NCI-H1694 treated with DMSO at 0.1 percent for 48 hours (cell line): ENCODE measurements around the gene KSR2.
"Not testable (repeated sequence)": the region's sequence is repeated elsewhere in the genome, so short reads cannot be mapped to it uniquely, and the experiment has no call there.

Source experiments
- DNase-seq: peaks from one replicate; lab custom pipeline; 2025; lab: John Stamatoyannopoulos, UW

Gene KSR2

DNA sequence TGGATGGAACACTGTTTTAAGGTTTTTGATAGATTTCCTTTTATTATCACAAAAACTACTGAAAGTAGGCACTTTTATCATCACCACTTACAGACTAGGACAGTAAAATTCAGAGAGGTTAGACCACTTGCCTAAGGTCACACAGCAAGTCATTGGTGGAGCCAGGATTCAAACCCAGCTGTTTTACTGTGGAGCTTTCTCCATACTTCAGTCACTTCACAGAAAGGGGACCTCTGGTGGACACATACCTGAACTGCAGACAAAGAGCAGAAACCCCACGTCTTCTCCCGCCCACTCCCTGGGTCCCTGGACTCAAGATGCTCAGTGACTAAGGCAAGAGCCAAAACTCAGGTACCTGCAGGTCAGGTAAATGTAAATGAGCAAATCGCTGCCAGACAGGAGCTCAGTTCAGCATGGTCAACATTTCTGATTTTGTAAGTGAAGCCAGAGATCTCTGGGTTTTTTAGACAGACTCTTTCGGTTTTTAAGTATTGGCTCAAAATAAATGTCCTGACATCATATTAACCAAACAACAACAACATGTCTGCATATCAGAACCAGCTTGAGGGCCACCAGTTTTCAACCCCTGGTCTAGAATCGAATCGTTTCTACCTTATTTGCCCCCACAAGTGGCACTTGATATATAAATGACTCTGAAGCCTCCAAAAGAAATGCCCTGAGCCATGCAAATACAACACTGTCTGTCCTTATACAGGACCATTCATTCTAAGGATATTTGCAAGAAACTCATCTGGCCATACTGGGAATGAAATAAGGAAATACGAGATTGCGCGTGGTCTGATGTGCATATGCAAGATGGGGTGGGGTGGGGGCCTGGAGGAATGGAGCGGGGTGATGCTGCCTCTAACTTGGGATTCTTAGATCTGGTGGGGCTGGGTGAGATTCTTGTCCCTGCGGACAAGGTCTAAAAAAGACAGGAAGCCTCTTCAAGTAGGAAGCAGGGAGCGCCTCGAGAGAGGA is 110.9 kb downstream of the KSR2 start:
- peak; percentile 16 for DNase-seq

DNA sequence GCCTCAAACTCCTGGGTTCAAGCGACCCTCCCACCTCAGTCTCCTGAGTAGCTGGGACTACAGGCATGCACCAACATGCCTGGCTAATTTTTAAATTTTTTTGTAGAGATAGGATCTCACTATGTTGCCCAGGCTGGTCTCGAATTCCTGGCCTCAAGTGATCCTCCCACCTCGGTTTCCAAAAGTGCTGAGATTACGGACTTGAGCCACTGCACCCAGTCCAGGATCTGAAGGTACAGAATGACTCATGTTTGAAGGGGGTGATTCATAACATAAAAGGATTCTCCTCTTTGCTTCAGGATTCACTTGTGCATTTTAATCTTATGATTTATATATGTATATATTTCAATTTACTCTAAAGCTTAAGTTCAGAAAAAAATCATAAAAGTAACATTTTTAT is 111.7 kb downstream of the KSR2 start:
- DNase-seq: not testable (repeated sequence)

DNA sequence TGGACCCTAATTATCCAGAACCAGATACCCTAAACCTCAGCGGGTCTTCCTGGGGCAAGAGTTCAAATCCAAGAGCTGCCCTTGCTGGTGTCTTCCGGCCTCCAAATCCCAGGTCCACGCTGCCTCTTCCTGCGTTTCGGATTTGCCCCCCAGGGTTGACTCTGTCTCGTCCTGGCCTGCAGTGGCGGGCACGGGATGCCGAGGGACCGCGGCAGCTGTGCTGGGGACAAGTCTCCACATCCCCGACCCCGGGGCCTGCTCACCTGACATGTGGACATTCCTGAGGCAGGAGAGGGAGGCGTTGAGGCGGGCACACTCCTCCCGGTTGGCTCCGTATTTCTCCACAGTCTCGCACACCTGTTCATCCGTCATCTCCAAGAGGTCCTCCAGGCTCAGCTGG is 113.6 kb downstream of the KSR2 start:
- DNase-seq: no peak

DNA sequence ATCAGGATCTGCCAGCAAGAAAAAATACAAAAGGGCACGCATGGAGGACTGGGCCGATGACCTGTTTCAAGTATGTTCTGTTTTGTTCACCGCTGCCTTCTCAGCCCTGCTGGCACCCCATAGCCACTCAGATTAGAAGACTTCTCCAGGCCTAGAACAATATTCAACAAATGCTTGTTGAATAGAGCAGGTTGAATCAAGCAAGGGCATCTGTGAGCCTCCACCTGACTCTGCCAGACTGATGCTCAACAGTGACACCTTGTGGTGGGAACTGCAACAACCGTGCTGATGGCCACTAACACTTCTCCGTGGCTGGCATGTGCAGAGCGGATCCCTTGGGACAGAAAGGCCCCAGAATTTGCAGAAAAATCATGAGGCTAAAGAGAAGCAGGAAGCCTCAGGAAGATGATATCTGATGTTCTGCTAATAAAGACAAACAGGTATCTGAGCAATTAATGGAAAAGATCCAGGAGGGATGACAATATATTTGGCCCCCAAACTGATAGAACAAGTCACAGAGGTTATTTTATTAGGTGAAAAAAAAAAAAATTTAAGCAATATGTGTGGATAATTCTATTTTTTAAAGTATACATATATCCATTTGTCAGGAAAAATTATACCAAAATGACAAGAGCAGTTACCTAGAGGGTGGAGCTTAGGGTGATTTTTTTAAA is 114.3 kb downstream of the KSR2 start:
- DNase-seq: peak; percentile 19

DNA sequence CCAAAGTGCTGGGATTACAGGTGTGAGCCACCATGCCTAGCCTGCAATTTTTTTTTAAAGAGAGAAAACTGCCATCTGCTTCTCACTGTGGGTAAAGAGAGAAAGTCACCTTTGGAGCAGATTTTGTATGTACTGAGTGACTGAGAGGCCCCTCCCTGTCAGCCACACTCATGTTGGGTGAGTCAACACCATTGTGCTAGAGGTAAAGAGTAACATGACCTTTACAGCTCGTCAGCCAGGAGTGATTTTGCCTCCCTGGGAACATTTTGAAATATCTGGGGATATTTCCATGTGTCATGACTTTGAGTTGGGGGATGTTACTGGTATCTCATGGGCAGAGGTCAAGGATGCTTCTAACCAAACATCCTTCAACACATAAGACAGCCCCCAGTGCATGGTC is 115.2 kb downstream of the KSR2 start:
- DNase-seq: no peak

DNA sequence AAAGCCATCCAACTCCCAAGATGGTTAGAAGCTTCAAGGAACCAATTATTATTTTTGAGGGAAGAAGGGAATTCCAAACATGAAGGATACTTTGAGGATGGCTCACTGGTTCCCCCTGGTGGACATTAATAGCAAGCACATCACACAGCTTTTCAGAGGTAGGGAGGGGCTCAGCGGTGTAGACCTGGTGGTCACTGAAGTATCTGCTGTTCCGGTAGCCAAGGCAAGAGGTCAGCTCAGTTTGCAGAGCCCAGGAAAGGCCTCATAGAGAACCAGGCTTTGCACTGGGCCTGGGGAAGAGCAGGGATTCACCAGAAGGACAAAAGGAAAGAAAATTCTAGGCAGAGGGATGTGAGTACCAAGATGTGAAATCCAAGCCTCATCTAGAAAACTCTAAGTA is 118.7 kb downstream of the KSR2 start:
- peak; percentile 47 for DNase-seq

DNA sequence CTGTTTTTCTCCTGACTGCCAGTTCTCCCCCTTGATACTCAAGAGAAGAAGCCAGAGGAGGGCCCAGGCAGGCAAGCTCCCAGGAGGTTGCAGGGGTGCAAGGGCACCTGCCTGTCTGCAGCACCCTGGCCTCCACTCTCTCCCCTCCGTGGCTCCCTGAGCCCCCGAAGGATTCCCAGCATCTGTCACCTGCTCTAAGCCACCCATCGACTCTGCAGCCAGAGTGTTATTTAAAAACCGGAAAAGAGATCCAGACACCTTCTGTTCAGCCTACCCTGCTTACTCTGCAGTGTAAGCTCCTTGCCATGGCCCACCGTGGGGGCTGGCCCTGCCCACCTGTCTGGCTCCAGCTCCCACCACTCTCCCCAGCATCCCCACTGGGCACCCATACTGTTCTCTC is 121.4 kb downstream of the KSR2 start:
- peak; percentile 2 for DNase-seq

DNA sequence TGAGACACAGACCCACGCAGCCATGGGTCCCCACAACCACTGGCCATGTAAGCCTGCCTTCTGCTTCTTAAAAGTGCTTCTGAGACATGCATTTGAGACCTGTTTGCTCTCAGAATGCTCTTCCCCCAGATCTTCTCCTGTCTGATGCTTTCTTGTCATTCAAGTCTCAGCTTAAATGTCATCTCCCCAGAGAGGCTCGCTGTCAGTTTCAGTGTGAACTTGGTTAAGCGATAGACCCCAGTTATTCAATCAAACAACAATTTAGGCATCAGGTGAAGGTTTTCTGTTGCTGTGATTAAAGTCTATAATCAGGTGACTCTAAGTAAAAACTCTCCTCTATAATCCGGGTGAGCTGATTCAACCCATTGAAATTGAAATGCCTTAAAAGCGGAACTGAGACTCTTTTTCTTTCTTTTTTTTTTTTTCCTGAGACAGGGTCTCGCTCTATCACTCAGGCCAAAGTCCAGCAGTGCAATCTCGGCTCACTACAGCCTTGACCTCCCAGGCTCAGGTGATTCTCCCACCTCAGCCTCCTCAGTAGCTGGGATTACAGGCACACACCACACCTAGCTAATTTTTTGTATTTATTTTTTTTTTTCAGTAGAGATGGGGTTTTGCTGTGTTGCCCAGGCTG is 123.4 kb downstream of the KSR2 start:
- DNase-seq: no peak

DNA sequence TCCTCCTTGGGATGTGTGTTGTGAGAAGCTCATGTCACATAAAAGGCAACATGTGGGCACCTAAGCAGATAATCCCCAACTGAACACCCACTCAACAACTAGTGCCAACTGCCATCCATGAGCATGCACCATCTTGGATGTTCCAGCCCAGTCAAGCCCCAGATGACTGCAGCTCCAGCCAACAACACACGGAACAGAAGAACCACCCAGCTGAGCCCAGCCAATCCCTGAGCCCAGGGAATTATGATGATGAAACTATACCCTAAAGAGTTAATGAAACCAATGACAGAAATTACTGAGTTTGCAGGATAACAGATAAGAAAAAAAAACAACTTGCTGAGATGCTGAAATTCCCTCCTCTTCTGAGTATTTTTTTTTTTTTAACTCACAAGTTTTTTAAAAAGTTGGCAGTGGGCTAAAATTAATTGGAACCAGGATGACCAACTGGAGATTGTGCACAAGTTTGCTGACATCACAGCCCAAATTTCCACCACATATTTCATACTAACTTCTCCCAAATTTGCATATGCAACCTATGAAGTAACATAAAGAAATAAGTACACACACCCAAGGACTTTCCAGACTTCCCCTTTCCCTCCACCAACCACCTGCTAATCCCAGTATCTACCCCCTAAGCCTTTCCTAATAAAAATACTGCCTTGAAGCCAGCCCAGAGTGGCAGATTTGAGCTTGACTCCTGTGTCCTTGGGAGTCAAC is 124.5 kb downstream of the KSR2 start:
- DNase-seq: no peak

DNA sequence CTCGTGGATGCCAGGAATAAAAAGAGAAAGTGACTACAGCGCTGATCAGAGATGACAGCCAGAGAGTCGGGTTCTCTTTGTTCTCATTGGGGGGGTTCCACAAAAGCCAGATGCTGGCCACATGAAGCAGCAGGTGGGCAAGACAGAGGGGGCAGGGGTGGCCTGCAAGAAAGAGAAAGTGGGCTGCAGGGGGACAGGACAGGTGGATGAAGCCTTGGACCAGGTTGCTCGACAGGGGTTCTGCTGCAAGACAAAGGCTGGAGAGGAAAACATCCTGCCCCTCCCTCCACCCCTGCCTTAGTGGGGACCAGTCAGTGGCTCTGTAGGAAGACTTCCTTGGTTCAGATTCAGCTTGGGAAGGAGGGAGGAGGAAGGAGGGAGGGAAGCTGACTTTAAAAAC is 126.2 kb downstream of the KSR2 start:
- no peak for DNase-seq

DNA sequence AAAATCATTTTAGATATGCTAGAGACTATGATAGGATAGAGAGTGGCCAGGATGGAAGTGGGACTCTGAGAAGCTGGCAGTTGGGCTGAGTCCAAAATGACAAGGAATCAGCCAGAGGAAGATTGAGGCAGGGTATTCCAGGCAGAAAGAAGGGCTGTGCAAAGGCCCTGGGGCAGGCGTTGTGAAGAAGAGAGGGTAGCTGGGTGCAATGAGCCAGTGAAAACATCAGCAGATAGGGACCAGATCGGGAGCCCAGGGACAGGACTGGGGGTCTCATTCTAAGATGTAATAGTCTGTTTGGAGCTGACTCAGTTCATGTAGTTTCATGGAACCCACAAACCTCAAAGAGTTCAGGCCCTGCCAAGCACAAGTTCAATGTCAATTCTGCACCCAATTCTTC is 126.6 kb downstream of the KSR2 start:
- no peak for DNase-seq

DNA sequence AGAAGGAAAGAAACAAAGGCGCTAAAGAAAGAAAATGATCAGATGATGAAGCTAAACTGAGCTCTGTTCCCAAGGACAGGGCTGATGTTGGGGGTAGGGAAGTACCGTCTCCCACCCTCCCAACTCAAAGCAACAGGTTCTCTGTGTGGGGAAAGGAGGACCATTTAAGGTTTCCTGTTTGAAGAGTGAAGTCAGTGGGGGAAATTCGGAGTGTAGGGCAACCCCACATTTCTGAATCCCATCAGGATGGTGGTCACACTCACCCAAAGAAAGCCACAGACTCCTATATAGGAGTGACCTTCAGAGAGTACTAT is 131.1 kb downstream of the KSR2 start:
- no peak for DNase-seq

DNA sequence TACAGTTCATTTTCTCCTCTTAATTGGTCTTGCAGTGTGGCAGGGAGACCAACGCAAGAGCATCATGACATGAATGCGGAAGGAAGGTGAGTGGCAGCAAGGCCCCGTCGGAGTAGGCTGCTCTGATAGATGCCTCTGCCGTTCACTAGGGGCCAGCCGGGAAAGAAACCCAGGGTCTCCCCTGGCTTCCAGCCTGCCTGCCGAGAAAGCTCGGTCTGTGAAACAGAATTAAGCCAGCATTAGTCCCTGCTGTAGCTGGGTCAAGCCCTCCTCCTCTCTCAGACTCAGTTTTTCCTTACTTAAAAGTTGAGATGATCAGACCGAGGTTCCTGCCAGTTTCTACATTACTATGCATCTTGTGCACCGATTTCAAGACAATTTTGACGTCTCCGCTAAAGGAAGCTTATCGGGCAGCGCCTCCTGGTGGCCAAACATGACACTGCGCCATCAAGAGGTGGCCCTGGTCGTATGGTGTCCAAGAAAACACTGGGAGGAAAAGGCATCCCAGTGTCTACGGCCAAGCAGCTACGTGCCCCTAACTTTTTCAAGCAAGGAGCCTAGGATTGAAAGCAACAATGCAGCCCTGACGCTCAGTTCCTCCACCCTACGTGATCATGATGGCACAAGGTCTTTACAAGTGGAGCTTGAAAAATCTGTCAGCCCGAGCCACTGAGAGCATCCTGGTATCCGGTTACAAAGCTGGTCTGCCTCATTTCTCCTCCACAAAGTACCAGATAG is 131.6 kb downstream of the KSR2 start:
- peak; percentile 32 for DNase-seq

DNA sequence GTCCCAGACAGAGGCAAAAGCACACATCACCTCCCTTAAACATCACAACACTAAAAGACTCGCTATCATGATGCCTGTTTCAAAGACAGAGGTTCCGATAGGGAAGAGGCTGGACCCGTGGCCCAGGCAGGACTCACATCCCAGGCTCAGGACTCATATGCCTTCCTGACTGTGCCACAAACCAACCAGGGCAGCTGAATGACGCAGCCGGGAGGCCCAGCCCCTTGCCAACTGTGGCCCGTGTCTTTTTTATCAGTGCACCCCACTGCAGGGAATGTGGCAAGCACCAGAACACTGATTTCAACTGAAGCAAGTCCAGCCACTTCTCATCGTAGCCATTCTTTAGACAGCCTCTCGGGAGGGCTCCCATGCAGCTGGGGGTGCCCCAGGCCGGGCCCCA is 132.3 kb downstream of the KSR2 start:
- DNase-seq: no peak

DNA sequence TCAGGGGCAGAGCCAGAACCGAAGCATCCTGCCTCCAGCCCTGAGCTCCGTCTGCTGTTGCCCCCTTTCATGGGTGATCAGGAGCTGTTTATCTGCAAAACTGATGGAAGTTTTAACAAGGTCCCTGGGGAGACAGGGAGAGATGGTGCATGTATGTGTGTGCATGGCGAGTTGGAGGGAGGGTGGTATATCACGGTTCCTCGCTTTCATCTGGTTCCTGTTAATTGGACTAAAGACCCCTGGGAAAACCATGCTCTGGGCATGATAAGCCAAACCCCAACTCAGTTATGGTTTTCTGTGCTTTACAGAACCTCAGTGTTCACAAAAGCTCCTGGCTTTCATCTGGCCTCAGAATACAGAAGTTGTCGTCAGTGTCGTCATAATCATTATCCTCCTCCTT is 133.6 kb downstream of the KSR2 start:
- no peak for DNase-seq

DNA sequence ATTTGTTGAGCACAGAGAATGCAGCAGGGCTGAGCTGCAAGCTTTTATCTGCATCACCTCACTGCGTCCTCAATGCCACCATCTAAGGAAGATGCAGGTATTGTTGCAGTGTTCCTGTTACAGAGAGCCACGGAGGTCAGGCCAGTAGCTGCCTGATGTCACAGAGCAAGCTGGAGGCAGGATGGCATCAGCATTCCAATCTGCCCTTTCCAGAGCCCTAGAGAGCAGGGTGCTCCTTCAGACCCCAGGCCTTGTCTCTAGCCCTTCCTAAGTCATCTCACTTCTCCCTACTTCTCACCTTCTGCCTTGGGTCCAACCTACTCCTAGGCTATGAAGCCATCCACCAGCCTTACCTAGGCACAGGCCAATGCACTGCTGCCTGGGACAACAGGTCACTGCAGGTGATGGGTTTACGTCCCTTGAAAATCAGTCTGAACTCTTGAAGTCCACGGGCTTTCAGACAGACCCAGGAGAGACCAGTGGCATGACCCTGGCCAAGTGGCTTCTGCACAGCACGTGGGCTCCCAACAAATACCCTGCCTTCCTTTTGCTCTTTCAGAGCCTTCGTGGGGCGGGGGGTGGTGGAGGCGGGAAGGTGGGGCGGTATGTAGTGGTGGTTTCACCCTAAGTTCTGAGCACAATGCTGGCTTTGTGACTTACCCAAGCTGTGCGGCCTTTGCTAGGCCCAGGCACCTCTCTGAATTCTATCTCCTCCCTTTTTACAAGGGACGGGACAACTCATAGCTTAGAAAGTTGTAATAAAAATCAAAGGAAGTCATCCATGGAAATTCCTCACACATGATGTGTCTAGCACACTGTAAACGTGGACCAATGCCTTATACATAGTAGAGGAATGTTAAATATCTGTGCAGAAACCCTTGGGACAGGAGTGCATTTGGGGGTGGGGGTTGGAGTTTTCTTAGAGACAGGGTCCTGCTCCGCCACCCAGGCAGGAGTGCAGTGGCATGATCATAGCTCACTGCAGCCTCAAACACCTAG is 136.0 kb downstream of the KSR2 start:
- DNase-seq: no peak

DNA sequence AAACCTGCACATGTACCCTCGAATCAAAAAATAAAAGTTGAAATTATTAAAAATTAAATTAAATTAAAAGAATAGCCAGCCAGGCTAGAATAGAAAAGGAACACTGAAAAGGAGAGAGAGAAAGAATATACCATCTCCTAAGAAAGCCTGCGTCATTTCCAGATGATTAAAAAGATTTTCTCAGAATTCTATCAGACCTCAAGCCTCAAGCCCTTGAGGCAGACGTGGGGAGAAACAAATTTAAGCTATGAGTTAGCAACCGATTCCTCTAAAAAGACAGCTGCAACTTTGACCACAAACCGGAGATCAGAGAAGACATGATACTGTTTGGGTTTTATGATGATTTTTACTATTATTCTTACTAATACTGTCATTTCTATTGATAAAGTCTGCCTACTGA is 138.3 kb downstream of the KSR2 start:
- no peak for DNase-seq

DNA sequence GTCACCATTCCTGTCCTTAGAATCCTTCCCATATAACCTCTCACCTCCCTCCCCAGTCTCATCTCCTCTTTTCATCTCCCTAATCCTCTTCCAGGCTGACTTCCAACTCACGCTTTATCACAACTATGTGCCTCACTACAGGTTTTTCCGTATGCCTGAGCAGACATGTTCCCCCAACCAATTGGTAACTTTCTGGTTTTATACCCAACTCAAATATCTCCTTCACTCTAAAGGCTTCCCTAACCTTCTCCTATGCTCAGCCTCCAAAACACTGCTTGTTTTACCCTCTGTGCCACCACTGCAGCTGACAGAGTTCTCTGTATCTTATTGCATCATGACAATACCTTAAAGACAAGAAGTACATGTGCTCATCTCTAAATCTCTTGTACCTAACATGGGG is 139.7 kb downstream of the KSR2 start:
- DNase-seq: no peak

DNA sequence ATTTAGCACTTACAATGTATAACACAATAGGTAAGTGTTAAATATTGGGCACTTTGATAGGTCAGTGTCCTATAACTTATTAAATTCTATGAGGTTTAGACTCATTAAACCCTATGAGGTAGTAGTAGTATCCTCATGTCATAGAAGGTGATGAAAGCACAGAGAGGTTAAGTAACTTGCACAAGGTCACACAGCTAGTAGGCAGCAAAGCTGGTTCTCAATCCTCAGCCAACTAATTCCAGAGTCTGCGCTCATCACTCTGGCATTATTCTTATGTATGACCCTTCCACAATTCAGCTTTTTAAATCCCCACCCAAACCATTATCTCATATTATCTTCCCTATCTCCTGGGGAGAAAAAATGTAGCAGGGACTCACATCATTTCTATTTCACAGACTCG is 141.1 kb downstream of the KSR2 start:
- DNase-seq: no peak

DNA sequence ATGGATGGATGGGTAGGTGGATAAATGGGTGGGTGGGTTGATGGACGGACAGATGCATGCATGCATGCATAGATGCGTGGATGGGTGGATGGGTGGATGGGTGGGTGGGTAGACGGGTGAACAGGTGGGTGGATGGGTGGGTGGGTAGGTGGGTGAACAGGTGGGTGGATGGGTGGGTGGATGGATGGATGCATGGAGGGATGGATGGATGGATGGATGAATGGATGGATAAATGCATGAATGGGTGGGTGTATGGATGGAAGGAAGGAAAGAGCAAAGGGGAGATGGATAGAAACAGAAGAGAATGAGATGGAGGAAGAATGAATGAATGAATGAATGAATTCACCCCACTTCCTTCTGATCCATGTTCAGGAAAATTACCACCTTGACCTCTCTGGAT is 143.0 kb downstream of the KSR2 start:
- no peak for DNase-seq
